ENCODE measurements around the gene RIPOR2.
"Not testable (repeated sequence)": the region's sequence is repeated elsewhere in the genome, so short reads cannot be mapped to it uniquely, and the experiment has no call there.

The RIPOR2 gene

DNA sequence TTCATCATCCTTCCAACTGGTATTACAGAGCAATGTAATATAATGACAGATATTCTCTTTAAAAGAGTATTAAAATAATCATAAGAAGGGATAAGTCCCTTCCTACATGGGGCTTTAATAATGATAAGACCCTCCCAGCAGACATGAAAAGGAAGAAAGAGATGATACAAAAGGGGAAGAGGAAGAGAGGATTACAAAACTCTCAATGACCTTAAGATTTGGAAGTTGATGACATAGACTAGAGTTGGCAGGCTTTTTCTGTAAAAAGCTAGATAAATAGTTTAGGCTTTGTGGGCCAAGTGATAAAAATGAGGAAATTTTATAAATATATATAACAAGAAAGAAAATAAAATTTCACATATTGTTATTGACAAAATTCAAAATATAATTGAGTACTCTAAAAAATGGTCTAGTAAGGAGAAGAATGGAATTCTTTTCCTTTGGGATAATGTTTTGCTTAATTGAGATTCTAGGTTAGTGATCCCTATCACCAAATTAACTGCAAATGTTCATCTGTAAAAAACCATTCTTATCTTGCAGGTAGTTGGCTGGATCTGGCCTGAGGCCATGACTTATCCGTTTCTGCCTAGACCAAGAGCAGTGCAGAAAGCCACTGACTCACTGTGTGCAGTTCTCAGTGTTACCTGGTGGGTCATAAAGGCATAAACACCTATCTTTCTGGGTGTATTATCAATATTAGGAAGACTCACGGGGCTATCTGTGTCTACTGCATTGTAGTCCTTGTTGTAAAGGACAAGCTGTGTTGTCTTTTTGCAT is 11.0 kb downstream of the RIPOR2 start:
- DNase-seq, result no peak

GRCh38 chr6:24923885-24924401 is 11.8 kb downstream of the RIPOR2 start:
- no peak for DNase-seq

- DNase-seq, result no peak
Measured at GRCh38 chr6:24922814-24923213, 12.9 kb downstream of the RIPOR2 start.

GRCh38 chr6:24922170-24922569 is 13.6 kb downstream of the RIPOR2 start:
- DNase-seq, result no peak

DNA sequence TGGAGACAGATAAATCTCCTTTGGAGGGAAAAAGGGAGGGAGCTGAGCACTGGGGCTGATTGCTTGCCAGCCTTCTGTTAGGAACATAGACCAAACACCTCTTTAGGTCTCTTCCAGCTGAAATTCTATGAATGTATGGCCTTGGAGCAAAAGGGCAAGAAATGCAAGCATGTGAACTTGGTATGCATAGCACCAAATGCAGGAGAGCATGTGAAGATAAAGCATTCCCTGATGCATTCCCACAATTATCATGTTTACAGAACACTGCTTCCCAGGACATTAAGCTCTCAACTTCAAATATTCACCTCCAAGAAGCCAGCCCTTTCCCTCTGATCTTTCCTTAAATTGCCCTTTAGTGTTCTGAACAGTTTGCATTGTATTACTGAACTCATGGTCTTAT is 15.6 kb downstream of the RIPOR2 start:
- DNase-seq, result no peak

GRCh38 chr6:24919056-24919892 is 16.5 kb downstream of the RIPOR2 start:
- DNase-seq, result peak; percentile 100

DNA sequence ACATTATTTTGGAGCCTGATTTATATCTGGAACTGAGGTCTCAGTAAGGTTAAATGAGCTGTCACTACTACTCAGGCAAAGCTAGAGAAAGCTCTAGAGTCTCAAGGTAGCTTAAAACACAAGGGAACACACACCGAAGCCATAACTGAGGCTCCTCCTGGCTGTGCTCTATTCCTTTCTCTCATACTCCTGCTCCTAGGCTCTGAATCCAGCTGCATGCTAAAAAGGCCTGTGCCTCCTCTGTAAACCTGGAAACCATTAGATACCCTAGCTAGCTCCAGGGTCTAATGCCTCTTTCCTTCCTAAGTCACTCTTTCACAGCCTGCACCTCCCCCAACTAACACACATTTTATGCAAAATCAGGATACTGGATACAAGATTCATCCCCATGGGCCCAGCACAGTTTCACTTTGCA is 17.1 kb downstream of the RIPOR2 start:
- no peak for DNase-seq

- no peak for DNase-seq
Measured at GRCh38 chr6:24916496-24916895, 19.3 kb downstream of the RIPOR2 start.

DNA sequence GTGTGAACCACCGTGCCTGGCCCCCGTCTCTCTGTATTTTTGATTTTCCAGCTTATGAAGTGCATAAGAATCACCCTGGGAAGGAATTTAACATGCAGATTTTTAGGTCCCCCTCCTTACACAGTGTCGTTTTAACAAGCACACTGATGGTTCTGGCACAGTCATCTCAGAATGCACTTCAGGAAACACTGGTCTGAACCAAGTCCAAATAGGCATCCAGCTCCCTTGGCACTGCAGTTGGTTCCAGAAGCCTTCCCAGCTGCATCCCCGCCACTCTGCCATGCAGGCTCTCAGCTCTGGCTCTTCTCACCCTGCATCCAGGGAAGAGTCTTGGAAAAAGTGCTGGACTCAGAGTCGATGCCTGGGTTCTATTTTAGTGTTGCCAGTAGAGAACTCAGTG is 20.1 kb downstream of the RIPOR2 start:
- DNase-seq, result no peak

DNA sequence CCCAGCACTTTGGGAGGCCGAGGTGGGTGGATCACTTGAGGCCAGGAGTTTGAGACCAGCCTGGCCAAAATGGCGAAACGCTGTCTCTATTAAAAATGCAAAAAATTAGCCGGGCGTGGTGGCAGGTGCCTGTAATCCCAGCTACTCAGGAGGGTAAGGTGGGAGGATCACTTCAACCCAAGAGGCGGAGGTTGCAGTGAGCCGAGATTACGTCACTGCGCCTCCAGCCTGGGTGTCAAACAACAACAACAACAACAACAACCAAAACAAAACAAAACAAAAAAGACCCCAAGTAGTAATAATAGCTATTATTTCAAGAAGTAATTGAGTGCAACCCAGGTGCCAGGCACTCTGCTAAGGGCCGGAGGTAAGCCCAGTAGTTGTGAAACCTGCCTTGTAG is 21.7 kb downstream of the RIPOR2 start:
- DNase-seq, result not testable (repeated sequence)

- DNase-seq, result no peak
Measured at GRCh38 chr6:24911796-24912382, 23.9 kb downstream of the RIPOR2 start.

GRCh38 chr6:24910961-24911725 is 24.6 kb downstream of the RIPOR2 start:
- no peak for DNase-seq

- no peak for DNase-seq
Measured at GRCh38 chr6:24910331-24910960, 25.3 kb downstream of the RIPOR2 start.

DNA sequence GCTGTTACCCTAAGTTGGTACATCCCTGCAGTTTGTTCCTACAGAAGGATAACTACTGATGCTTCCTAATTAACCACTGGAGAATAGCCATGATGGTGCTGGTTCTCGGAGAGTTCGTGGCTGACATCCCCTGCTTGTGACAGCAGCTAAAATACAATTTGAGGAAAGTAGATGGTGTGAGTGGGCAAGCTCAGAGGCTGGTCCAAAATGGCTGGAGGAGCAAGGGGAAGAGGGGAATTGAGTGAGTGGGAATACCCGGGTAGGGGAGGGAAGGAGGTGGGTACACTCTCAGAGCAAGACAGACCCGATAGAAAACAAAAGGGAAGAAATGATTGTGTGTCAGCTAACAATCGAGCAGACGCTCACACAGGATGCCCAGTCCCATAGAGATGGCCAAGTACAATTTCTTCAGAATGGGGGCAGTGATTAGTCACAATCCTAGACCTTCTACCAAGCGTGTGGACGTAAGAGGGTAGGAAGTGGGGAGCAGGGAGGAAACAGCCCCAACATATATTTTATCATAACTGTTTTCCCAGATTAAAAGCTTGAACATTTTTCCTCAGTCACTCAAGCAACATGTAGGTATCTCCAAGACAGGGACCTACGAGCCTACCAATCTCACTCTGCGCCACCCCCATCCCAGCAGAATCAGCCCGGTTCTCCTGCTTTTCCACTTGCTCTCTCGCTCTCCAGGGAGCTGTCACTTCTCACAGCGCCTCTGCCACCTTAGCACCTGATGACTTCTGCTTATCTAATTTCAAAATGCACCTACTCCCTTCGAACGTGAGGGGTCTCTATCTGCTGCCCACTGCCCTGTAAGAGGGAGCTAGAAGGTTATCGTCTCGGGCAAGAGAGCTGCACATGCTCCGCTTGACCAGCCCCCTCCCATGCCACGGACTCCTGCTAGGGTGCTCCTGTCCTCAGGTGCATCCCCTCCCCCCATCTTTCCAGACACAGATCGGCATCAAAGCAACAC is 26.2 kb downstream of the RIPOR2 start:
- DNase-seq, result no peak

DNA sequence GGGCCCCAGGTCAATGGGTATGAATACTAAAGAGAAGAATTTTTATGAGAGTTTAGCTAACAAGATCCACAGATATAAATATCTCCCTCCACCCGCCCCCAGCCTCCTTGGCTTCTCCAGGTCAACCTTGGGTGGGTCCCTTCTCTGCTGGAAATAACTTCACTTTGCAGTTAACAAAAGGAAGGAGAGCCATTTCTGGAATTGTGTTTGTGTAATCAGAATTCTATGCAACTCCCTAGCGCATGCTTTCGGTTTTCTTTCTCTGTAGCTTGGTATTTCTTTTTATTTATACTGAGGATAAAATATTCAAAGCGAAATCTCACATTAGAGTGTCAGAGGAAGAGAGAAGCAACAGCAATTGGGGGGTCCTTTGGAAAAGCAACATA is 27.1 kb downstream of the RIPOR2 start:
- no peak for DNase-seq

DNA sequence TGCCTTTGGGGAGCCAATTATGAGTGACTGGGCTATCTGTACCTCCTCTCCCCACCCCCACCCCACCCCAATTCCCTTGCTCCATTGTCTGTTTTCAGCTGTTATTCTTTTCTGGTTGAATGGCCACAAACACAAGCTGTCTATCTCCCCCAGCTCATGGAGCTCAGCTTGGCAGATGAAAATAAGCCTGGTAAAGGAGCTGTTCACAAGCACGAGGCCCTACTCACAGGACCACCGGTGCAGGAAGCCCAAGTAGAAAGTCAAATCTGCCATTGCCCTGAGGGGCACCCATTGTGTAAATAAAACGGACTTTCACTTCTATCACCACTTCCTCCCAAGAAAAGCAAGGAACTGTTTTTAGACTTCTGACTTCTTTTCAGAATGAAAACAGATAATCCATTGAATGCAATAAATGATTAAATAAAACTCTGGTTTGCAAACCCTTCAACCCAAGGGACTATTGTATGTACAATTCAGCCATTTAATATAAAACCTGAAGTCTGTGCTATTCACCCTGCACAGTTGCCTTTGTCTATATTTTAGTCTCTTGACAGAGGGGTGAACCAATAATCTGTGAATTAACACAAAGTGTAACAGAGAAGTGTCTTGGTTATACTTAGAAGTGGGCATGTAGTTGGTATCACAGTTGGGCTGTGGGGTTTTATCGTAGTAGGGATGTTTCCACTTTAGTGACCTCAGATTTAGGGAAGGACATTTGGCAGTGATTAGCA is 27.7 kb downstream of the RIPOR2 start:
- DNase-seq, result no peak

DNA sequence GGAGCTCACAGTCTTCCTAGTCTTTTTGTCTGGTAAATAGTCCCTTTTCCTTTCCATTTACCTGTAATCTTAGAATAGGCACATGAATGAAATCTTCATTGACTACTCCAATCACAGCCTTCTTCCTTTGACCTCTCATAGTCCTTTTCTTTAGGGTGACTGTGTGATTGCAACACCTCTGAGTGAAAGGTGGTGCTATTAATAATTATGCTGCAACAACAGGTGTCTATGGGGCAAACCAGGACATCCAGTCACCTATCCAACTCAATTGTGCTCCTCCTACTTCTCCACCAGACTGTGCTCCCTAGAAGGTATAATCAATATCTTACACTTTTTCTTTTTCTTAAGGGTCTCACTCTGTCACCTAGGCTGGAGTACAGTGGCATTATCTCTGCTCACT is 29.4 kb downstream of the RIPOR2 start:
- no peak for DNase-seq

DNA sequence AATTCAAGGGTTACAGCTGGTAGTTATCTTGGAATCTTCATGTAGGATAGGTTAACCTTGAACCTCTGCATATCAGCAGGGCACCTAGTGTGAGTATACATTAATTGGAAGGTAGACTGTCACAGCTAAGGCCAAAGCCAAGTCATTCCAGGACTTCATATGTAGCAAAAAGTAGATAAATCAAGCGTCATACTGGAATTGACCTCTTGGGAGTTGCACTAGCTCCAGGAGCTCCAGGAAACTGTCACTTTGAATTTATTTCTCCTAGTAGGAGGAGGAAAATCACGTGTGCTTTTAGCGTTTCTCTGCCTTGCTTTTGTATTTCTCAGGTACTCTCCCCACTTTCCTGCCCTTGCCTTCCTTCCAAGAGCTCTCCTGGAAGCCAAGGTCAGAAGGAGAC is 30.3 kb downstream of the RIPOR2 start:
- no peak for DNase-seq

DNA sequence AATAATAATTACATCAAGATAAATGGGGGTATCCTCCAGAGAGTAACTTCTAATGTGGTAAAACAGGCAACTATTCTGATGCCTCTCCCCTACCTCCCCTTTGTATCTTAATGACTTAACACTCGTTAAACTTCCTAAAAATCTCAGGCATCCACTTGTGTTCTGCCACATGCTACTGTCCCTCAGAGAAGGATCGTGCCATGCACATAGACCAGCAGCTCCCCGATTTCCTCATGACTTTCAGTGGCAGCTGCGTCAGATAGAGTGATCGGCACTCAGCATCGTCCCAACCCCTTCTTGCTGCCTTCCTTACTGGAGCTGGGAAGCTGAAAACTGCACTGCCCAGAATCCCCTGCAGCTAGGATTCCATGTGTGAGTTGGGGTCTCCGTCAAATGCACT is 32.1 kb downstream of the RIPOR2 start:
- no peak for DNase-seq

DNA sequence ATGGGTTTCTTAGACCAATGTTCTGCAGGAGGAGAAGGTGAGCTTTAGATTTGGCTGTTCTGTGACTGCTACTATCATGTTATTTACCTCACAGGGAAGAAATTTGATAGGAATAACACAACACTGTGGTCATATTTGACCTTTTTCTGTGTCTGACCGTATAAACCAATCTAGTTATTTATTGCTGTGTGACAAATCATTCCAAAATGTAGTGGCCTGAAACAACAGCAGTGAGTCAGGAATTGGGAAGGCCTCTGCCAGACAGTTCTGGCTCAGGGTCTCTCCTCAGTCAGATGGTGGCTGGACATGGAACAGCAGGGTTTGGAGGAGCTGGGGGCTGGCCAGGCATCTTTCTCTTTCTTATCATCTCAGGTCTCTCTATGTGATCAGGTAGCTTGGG is 33.0 kb downstream of the RIPOR2 start:
- no peak for DNase-seq

Data from NCI-H187 treated with DMSO at 0.1 percent for 48 hours (cell line).